Calu3 (cell line): ENCODE measurements around the gene TEX101. TPM values are rescaled to one million over a fixed set of nuclear protein-coding genes. Genes with fewer than 3 reads are reported as not detected.

Experiments used
- BruUV-seq: library from RNA; stranded (reverse); fragments of 400-500 nt; replicated peaks from 2 replicates; lab custom pipeline; 2021; lab: Mats Ljungman, UMichigan
- CTCF ChIA-PET: fragments of 300-600 bp; sonication (Branson Sonifier 250); formaldehyde crosslinking; loops from one replicate; lab custom pipeline; 2022; ENCODE audit warnings: antibody characterized with exemption; lab: Charles Lee
- DNase-seq: peaks from one replicate; pipeline ENCODE4 v3.0.0; 2022
- H3K27ac Mint-ChIP-seq: one replicate; pipeline ENCODE4 v1.8.0; 2022; ENCODE audit warnings: mixed read lengths; ENCODE audit not compliant: unreplicated experiment
- H3K27me3 Mint-ChIP-seq: one replicate; pipeline ENCODE4 v1.8.0; 2022; ENCODE audit warnings: mixed read lengths; ENCODE audit not compliant: unreplicated experiment
- H3K36me3 Mint-ChIP-seq: one replicate; pipeline ENCODE4 v1.8.0; 2022; ENCODE audit warnings: mild to moderate bottlenecking, moderate library complexity, mixed read lengths; ENCODE audit not compliant: insufficient read depth, unreplicated experiment
- H3K4me1 Mint-ChIP-seq: one replicate; pipeline ENCODE4 v1.8.0; 2022; ENCODE audit warnings: mild to moderate bottlenecking, low read depth, mixed read lengths; ENCODE audit not compliant: unreplicated experiment
- H3K4me3 Mint-ChIP-seq: one replicate; pipeline ENCODE4 v1.8.0; 2022; ENCODE audit warnings: mild to moderate bottlenecking, low read depth, moderate library complexity, mixed read lengths; ENCODE audit not compliant: unreplicated experiment
- H3K9me3 Mint-ChIP-seq: one replicate; pipeline ENCODE4 v1.8.0; 2022; ENCODE audit warnings: low read depth, mixed read lengths; ENCODE audit not compliant: unreplicated experiment
- intact Hi-C: fragments of 100-400 bp; cut with micrococcal nuclease; formaldehyde crosslinking; loops from one replicate; pipeline ENCODE4 v1.10.0; 2022; ENCODE audit not compliant: unreplicated experiment
- total RNA-seq: library from RNA; stranded (reverse); gene quantifications from 2 replicates; pipeline ENCODE4 v1.2.3, GENCODE V29; 2022
- TF ChIP-seq, protein P1 (sequence below): fragments of 200-600 bp; IDR thresholded peaks from one replicate; pipeline ENCODE4 v1.8.0; 2022; ENCODE audit warnings: antibody characterized with exemption; ENCODE audit not compliant: unreplicated experiment

The TEX101 gene
- total RNA-seq, 1 experiment from 2014 or later = not detected

DNA sequence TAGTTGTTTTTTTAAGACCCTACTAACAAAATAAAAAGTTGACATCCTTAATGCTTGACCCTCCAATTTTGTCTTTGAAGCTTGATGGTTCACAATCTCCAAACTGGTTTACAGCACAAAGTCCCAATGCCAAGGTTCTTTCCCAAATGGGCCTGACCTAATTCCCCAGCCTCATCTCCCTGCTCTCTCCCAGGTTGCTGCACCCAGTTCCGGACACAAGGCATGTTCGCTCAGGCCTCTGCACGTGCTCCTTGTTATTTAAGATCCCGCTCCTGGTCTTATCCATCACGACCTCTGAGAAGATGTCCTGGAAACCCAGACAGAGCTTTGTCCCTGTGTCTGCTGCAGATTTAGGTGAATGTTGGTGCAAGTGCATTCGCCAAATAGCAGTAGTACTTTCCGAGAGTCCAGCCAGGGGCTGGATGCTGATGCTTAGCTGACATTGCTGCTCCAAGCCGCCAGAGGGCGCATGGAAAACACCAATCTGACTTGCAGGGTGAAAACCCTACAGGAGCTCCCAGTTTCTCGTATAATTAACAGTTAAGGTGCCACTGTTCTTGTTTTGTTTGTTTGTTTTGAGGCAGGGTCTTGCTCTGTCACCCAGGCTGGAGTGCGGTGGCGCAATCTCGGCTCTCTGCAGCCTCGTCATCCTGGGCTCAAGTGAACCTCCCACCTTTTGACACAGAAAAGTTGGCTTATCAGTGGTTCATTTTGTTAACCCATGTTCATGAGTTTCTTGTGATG lies 32.2 kb downstream of the TEX101 start:
- Mint-ChIP-seq H3K27me3 (no peaks in the 10 kb centered on the region), H3K36me3 (no peaks in the 10 kb centered on the region), H3K4me3 (no peak overlapping the region), H3K27ac (no peak overlapping the region), H3K4me1 (peaks cover 9% of the 10 kb centered on the region), H3K9me3 (peaks cover 2% of the 10 kb centered on the region)
- BruUV-seq = no TSS peak
- TF ChIP-seq, protein P1, sequence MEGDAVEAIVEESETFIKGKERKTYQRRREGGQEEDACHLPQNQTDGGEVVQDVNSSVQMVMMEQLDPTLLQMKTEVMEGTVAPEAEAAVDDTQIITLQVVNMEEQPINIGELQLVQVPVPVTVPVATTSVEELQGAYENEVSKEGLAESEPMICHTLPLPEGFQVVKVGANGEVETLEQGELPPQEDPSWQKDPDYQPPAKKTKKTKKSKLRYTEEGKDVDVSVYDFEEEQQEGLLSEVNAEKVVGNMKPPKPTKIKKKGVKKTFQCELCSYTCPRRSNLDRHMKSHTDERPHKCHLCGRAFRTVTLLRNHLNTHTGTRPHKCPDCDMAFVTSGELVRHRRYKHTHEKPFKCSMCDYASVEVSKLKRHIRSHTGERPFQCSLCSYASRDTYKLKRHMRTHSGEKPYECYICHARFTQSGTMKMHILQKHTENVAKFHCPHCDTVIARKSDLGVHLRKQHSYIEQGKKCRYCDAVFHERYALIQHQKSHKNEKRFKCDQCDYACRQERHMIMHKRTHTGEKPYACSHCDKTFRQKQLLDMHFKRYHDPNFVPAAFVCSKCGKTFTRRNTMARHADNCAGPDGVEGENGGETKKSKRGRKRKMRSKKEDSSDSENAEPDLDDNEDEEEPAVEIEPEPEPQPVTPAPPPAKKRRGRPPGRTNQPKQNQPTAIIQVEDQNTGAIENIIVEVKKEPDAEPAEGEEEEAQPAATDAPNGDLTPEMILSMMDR = peak; percentile 97
- intact Hi-C loops = loop anchor here (1.0 to 2.0 kb wide), 2 partner anchors 72 to 206 kb away; no protein-coding TSS in a partner anchor
- CTCF ChIA-PET = interaction anchor here (0.5 to 1.9 kb wide), 20 partner anchors 8 to 363 kb away, joined by 3 to 113 read pairs (median 4); partner anchors contain the start of genes IRGQ, LYPD3, PHLDB3 and ZNF575
- DNase-seq = peak; percentile 84

DNA sequence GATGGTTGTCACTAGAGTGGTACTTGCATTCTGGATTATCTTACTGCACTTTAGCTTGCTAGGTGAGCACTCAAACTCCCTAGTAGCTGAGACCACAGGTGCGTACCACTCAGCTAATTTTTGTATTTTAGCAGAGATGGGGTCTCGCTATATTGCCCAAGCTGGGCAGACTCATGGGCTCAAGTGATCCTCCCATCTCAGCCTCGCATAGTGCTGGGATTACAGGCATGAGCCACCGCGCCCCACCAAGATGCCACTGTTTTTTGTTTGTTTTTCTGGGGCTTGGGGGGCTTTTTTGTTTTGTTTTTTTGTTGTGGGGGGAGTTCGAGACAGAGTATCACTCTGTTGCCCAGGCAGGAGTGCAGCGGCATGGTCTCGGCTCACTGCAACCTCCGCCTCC lies 33.0 kb downstream of the TEX101 start:
- DNase-seq = no peak
- H3K27ac Mint-ChIP-seq = no peak overlapping the region
- peaks cover 3% of the 10 kb centered on the region for H3K36me3 Mint-ChIP-seq
- CTCF ChIA-PET = interaction anchor here (0.5 to 1.9 kb wide), 19 partner anchors 8 to 362 kb away, joined by 3 to 113 read pairs (median 5); partner anchors contain the start of genes IRGQ, LYPD3, PHLDB3 and ZNF575
- H3K9me3 Mint-ChIP-seq = peaks cover 7% of the 10 kb centered on the region
- H3K4me3 Mint-ChIP-seq = no peak overlapping the region
- H3K4me1 Mint-ChIP-seq = peaks cover 9% of the 10 kb centered on the region
- TF ChIP-seq, protein P1 = no peak
- H3K27me3 Mint-ChIP-seq = no peaks in the 10 kb centered on the region
- intact Hi-C loops = loop anchor here (1.0 to 2.0 kb wide), 2 partner anchors 72 to 205 kb away; no protein-coding TSS in a partner anchor
- BruUV-seq = no TSS peak

DNA sequence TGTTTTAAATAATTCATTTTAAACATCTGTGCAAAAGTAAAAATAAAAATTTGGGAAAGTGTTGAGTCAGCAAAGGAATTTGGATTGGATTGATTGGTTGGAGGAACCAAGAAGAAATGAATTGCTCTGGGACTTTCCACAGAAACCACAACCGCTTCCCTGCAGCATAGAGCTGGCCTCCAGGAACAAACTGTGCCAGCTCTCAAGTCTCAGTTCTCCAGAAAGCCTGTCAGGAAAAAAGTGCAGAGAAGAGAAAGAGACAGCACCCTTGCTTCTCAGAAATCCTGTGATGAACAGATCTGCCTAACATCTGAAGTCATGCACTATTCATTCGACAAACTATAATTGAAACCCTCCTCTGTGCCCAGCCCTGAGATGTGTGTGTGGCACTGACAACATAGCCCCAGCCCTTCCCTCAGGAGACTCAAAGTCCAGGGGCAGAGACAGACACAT lies 35.9 kb downstream of the TEX101 start:
- Mint-ChIP-seq H3K9me3 (peaks cover 9% of the 10 kb centered on the region), H3K27ac (no peak overlapping the region), H3K36me3 (peaks cover 3% of the 10 kb centered on the region), H3K4me1 (peaks cover 14% of the 10 kb centered on the region), H3K27me3 (no peaks in the 10 kb centered on the region), H3K4me3 (no peak overlapping the region)
- intact Hi-C loops = no loop called here
- no peak for DNase-seq
- CTCF ChIA-PET = interaction anchor here (1.2 kb wide), 1 partner anchor 12 kb away, joined by 5 read pairs; no protein-coding TSS in a partner anchor
- TF ChIP-seq, protein P1 = no peak
- no TSS peak for BruUV-seq

DNA sequence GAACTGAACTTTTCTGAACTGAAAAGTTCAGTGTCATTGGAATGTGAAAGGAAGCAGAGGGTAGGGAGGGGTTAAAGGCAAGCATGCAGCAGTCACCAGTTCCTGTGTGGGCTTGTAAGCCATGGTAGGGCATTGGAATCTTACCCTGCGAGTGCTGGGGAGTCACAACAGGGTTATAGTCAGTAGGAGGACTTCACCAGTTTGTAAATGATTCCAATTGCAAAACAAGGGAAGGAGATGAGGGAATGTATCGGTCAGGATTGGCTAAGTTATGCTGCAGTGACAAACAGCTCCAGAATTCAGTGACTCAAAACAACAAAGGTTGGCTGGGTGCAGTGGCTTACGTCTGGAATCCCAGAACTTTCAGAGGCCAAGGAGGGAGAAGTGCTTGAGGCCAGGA lies 37.9 kb downstream of the TEX101 start:
- TF ChIP-seq, protein P1 = no peak
- H3K36me3 Mint-ChIP-seq = peaks cover 3% of the 10 kb centered on the region
- H3K9me3 Mint-ChIP-seq = peaks cover 9% of the 10 kb centered on the region
- no peak for DNase-seq
- CTCF ChIA-PET = no interaction called here
- H3K27ac Mint-ChIP-seq = no peak overlapping the region
- intact Hi-C loops = no loop called here
- peaks cover 12% of the 10 kb centered on the region for H3K4me1 Mint-ChIP-seq
- H3K4me3 Mint-ChIP-seq = no peak overlapping the region
- no peaks in the 10 kb centered on the region for H3K27me3 Mint-ChIP-seq
- no TSS peak for BruUV-seq
